ENCODE results near the gene KCNJ9. TPM values are rescaled to one million over a fixed set of nuclear protein-coding genes. Genes with fewer than 3 reads are reported as not detected.

Gene KCNJ9
- polyA plus RNA-seq, 1 experiment, result not detected

- DNase-seq (ENCODE audit: low read depth), result no peak
- Histone ChIP-seq H3K27me3 (ENCODE audit: control insufficient read depth, insufficient read depth, low read length) (no peaks in the 10 kb centered on the region), H3K36me3 (ENCODE audit: control insufficient read depth, insufficient read depth, low read length) (no peaks in the 10 kb centered on the region), H3K4me3 (ENCODE audit: low read depth, low read length) (no peak overlapping the region)
- no peak for TF ChIP-seq CTCF (IDR thresholded peaks at IDR 0.05; ENCODE audit: insufficient read depth, low read depth, low read length)
- POLR2A ChIA-PET, result no interaction called here
- CTCF ChIA-PET, result interaction anchor here (1.0 to 1.5 kb wide), 4 partner anchors 9 to 66 kb away, joined by 3 to 5 read pairs (median 4); no protein-coding TSS in a partner anchor
These were observed 46.0 kb downstream of the KCNJ9 start for GRCh38 chr1:160127381-160127780.

- ChIA-PET POLR2A (no interaction called here), CTCF (interaction anchor here (0.9 to 1.5 kb wide), 6 partner anchors 10 to 65 kb away, joined by 3 to 5 read pairs (median 4); partner anchors contain the start of gene ATP1A2)
- Histone ChIP-seq H3K36me3 (ENCODE audit: control insufficient read depth, insufficient read depth, low read length) (no peaks in the 10 kb centered on the region), H3K27me3 (ENCODE audit: control insufficient read depth, insufficient read depth, low read length) (no peaks in the 10 kb centered on the region; the same call in 1 of the 2 replicates), H3K4me3 (ENCODE audit: low read depth, low read length) (no peak overlapping the region)
- peak; percentile 8 for DNase-seq (ENCODE audit: low read depth)
- TF ChIP-seq CTCF (IDR thresholded peaks at IDR 0.05; ENCODE audit: insufficient read depth, low read depth, low read length), result no peak
These were observed 46.7 kb downstream of the KCNJ9 start for GRCh38 chr1:160127865-160128523.

DNA sequence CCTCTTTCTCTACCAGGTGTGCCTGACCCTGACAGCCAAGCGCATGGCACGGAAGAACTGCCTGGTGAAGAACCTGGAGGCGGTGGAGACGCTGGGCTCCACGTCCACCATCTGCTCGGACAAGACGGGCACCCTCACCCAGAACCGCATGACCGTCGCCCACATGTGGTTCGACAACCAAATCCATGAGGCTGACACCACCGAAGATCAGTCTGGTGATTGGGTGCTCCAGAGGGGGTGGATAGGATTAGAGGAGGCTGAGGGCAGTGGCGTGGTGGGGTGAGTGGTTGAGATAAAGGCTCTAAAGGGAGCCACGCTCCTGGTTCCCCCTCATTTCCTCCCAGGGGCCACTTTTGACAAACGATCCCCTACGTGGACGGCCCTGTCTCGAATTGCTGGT, 47.3 kb downstream of the KCNJ9 start:
- H3K36me3 ChIP-seq (ENCODE audit: control insufficient read depth, insufficient read depth, low read length), result no peaks in the 10 kb centered on the region
- H3K4me3 ChIP-seq (ENCODE audit: low read depth, low read length), result no peak overlapping the region
- ChIA-PET CTCF (interaction anchor here (0.9 to 1.0 kb wide), 4 partner anchors 13 to 123 kb away, joined by 3 to 5 read pairs (median 3); partner anchors contain the start of gene ATP1A2), POLR2A (no interaction called here)
- DNase-seq (ENCODE audit: low read depth), result no peak
- TF ChIP-seq CTCF (IDR thresholded peaks at IDR 0.05; ENCODE audit: insufficient read depth, low read depth, low read length), result no peak
- H3K27me3 ChIP-seq (ENCODE audit: control insufficient read depth, insufficient read depth, low read length), result peaks cover 1% of the 10 kb centered on the region; the same call in 1 of the 2 replicates

DNA sequence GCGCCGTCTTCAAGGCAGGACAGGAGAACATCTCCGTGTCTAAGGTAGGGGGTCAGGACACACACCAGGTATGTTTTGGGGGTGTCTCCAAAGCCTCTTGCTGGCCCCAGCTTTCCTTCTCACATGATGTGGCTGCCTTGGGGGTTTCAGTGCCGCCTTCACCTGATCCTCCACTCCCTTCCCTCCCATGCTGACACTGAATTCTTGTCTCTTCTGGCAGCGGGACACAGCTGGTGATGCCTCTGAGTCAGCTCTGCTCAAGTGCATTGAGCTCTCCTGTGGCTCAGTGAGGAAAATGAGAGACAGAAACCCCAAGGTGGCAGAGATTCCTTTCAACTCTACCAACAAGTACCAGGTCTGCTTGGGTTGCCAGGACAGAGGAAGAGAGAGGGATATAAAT, 47.7 kb downstream of the KCNJ9 start:
- Histone ChIP-seq H3K4me3 (ENCODE audit: low read depth, low read length) (no peak overlapping the region), H3K27me3 (ENCODE audit: control insufficient read depth, insufficient read depth, low read length) (peaks cover 1% of the 10 kb centered on the region; the same call in 1 of the 2 replicates), H3K36me3 (ENCODE audit: control insufficient read depth, insufficient read depth, low read length) (no peaks in the 10 kb centered on the region)
- CTCF ChIA-PET, result interaction anchor here (0.9 to 1.5 kb wide), 2 partner anchors 10 to 123 kb away, joined by 3 to 4 read pairs; no protein-coding TSS in a partner anchor
- no peak for DNase-seq (ENCODE audit: low read depth)
- TF ChIP-seq CTCF (IDR thresholded peaks at IDR 0.05; ENCODE audit: insufficient read depth, low read depth, low read length), result no peak
- POLR2A ChIA-PET, result no interaction called here

GRCh38 chr1:160129558-160129957, 48.2 kb downstream of the KCNJ9 start:
- Histone ChIP-seq H3K27me3 (ENCODE audit: control insufficient read depth, insufficient read depth, low read length) (peaks cover 1% of the 10 kb centered on the region; the same call in 1 of the 2 replicates), H3K36me3 (ENCODE audit: control insufficient read depth, insufficient read depth, low read length) (no peaks in the 10 kb centered on the region), H3K4me3 (ENCODE audit: low read depth, low read length) (no peak overlapping the region)
- TF ChIP-seq CTCF (IDR thresholded peaks at IDR 0.05; ENCODE audit: insufficient read depth, low read depth, low read length), result no peak
- ChIA-PET CTCF (interaction anchor here (0.9 to 1.5 kb wide), 2 partner anchors 9 to 122 kb away, joined by 3 to 4 read pairs; no protein-coding TSS in a partner anchor), POLR2A (no interaction called here)
- DNase-seq (ENCODE audit: low read depth), result no peak

All from BJ (cell line).